ENCODE measurements around the gene PPP5C. TPM values are rescaled to one million over a fixed set of nuclear protein-coding genes. Genes with fewer than 3 reads are reported as not detected.

PPP5C gene
- total and polyA plus RNA-seq, 3 donors from 2014 or later = 49.1 to 72.8 (median 71.7) TPM

DNA sequence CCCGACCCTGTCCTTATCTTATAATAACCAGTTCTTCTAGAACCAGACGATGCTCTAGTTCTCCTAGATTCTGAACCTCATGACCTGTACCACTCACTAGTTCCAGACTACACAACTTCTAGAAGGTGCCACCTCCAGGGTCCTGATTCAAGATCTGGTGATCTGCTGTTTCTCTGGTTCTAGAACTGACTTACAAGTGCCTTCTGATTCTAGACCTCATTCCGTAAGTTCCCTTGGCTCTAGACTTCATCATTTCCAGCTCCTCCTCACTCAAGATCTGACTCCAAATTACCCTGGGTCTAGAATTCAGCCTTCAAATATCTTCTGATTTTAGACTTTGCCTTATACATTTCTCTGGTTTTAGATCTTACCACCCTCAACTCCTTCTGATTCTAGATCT lies 5.0 kb upstream of the PPP5C start:
- no peaks in the 10 kb centered on the region for H3K36me3 ChIP-seq (ENCODE audit: low read depth, missing control alignments)
- 88 to 92% methylated on average over 3 of the region's 3 CpGs for WGBS, 2 donors
- intact Hi-C loops (cut with DNase I; ENCODE audit: low total_unique reads) = no loop called here

DNA sequence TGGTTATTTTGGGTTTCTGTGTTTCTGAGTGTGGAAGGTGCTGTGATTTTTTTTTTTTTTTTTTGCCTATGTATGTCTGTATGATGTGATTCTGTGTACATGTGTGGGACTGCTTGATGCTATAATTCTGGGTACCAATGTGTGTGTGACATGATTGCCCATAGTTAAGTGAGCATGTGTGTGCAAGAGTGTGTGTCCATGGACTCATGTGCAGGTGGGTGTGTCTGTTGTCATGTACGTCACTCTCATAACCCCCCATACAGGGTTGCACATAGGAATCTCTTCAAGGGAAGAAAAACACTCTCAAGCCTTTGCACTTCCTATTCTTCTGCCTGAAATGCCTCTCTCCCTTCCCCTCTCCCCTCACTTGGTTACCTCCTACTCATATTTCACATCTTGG lies 2.5 kb upstream of the PPP5C start:
- no peaks in the 10 kb centered on the region for H3K9me3 ChIP-seq
- TF ChIP-seq, protein P1, sequence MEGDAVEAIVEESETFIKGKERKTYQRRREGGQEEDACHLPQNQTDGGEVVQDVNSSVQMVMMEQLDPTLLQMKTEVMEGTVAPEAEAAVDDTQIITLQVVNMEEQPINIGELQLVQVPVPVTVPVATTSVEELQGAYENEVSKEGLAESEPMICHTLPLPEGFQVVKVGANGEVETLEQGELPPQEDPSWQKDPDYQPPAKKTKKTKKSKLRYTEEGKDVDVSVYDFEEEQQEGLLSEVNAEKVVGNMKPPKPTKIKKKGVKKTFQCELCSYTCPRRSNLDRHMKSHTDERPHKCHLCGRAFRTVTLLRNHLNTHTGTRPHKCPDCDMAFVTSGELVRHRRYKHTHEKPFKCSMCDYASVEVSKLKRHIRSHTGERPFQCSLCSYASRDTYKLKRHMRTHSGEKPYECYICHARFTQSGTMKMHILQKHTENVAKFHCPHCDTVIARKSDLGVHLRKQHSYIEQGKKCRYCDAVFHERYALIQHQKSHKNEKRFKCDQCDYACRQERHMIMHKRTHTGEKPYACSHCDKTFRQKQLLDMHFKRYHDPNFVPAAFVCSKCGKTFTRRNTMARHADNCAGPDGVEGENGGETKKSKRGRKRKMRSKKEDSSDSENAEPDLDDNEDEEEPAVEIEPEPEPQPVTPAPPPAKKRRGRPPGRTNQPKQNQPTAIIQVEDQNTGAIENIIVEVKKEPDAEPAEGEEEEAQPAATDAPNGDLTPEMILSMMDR (IDR thresholded peaks at IDR 0.05) = no peak
- no peak for TF ChIP-seq POLR2A (IDR thresholded peaks at IDR 0.05)
- peaks cover 8% of the 10 kb centered on the region for H3K4me1 ChIP-seq
- H3K27me3 ChIP-seq = no peaks in the 10 kb centered on the region
- no peaks in the 10 kb centered on the region for H3K36me3 ChIP-seq (ENCODE audit: low read depth, missing control alignments)
- no peak overlapping the region for H3K4me3 ChIP-seq
- DNase-seq = no peak
- no peak overlapping the region for H3K27ac ChIP-seq
- intact Hi-C loops (cut with DNase I; ENCODE audit: low total_unique reads) = no loop called here
- WGBS, 2 donors = 67 to 86% methylated on average over 1 of the region's 1 CpG

More for the DNA sequence above, 5.0 kb upstream of the PPP5C start:
- H3K9me3 ChIP-seq = no peaks in the 10 kb centered on the region
- H3K4me3 ChIP-seq = no peak overlapping the region
- no peak overlapping the region for H3K27ac ChIP-seq
- no peak for DNase-seq
- no peaks in the 10 kb centered on the region for H3K4me1 ChIP-seq
- no peaks in the 10 kb centered on the region for H3K27me3 ChIP-seq
- no peak for TF ChIP-seq POLR2A (IDR thresholded peaks at IDR 0.05)
- TF ChIP-seq, protein P1 (IDR thresholded peaks at IDR 0.05) = no peak

- Histone ChIP-seq H3K4me3 (no peak overlapping the region), H3K36me3 (ENCODE audit: low read depth, missing control alignments) (no peaks in the 10 kb centered on the region), H3K27ac (no peak overlapping the region), H3K9me3 (no peaks in the 10 kb centered on the region), H3K4me1 (peaks cover 16% of the 10 kb centered on the region), H3K27me3 (no peaks in the 10 kb centered on the region)
- no peak for TF ChIP-seq POLR2A (IDR thresholded peaks at IDR 0.05)
- TF ChIP-seq, protein P1 (IDR thresholded peaks at IDR 0.05) = no peak
- no peak for DNase-seq
- intact Hi-C loops (cut with DNase I; ENCODE audit: low total_unique reads) = no loop called here
- 89 to 91% methylated on average over 5 of the region's 5 CpGs for WGBS, 2 donors
These were observed 1.7 kb upstream of the PPP5C start for GRCh38 chr19:46345157-46345556.

DNA sequence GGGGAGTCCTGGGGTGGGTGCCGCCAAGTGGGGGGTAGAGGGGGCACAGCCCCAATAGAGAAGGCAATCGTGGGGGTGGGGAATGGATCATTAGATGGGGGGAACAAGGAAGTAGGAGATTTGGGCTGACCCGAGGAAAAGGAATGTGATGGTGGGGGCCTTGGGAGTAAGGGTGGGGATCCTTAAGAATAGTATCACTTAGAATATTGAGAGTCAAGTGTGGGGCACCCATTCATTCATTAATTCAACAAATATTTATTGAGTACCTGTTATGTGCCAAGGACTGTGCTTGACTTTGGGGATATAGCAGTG lies 641 bp downstream of the PPP5C start:
- no peak for DNase-seq
- H3K27ac ChIP-seq = peak overlapping the region; percentile 68 to 83
- intact Hi-C loops (cut with DNase I; ENCODE audit: low total_unique reads) = no loop called here
- H3K9me3 ChIP-seq = no peaks in the 10 kb centered on the region
- H3K4me3 ChIP-seq = peak overlapping the region; percentile 79 to 98
- TF ChIP-seq, protein P1 (IDR thresholded peaks at IDR 0.05) = no peak
- no peak for TF ChIP-seq POLR2A (IDR thresholded peaks at IDR 0.05)
- H3K36me3 ChIP-seq (ENCODE audit: low read depth, missing control alignments) = no peaks in the 10 kb centered on the region
- peaks cover 33% of the 10 kb centered on the region for H3K4me1 ChIP-seq
- no peaks in the 10 kb centered on the region for H3K27me3 ChIP-seq
- 1 to 4% methylated on average over 3 of the region's 3 CpGs for WGBS, 2 donors

DNA sequence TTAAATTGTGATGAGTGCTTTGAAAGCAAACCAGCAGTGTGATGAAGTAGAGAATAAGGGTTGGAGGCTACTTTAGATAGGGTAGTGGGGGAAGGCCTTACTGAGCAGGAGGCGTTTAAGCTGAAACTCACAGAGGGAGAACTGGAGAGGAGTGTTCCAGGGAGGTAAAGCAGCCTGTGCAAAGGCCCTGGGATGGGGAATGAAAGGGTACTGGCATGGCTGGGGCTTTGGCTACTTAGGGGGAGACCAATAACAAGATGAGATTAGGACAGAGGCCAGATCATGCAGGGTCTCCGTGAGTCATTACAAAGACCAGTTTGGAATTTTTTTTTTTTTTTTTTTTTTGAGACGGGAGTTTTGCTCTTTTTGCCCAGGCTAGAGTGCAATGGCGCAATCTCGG lies 1.1 kb downstream of the PPP5C start:
- H3K27ac ChIP-seq = no peak overlapping the region
- no peak for DNase-seq
- no peak overlapping the region for H3K4me3 ChIP-seq
- H3K4me1 ChIP-seq = peaks cover 33% of the 10 kb centered on the region
- WGBS, 2 donors = 77 to 79% methylated on average over 5 of the region's 5 CpGs
- intact Hi-C loops (cut with DNase I; ENCODE audit: low total_unique reads) = no loop called here
- no peaks in the 10 kb centered on the region for H3K36me3 ChIP-seq (ENCODE audit: low read depth, missing control alignments)
- TF ChIP-seq POLR2A (IDR thresholded peaks at IDR 0.05) = no peak
- TF ChIP-seq, protein P1 (IDR thresholded peaks at IDR 0.05) = no peak
- H3K27me3 ChIP-seq = no peaks in the 10 kb centered on the region
- H3K9me3 ChIP-seq = no peaks in the 10 kb centered on the region
